NT2/D1 (cell line): ENCODE measurements around the gene KIAA1549.

Source experiments
- DNase-seq: peaks from one replicate; pipeline ENCODE4 v3.0.0-alpha.2; 2011; ENCODE audit warnings: low read depth, low spot score
- H3K27me3 ChIP-seq: 2 replicates; pipeline ENCODE4 v1.6.0; 2011; ENCODE audit warnings: mild to moderate bottlenecking; ENCODE audit not compliant: insufficient read length, insufficient read depth
- H3K36me3 ChIP-seq: 2 replicates; pipeline ENCODE4 v1.6.1; 2011; ENCODE audit warnings: mild to moderate bottlenecking, low read length, mixed read lengths; ENCODE audit not compliant: insufficient read depth, insufficient read length
- H3K4me1 ChIP-seq: 2 replicates; pipeline ENCODE4 v1.5.1; 2011; ENCODE audit not compliant: insufficient read depth, insufficient read length
- H3K4me3 ChIP-seq: 2 replicates; pipeline ENCODE4 v1.5.1; 2011; ENCODE audit warnings: low read depth; ENCODE audit not compliant: insufficient read length
- H3K9ac ChIP-seq: 2 replicates; pipeline ENCODE4 v1.6.0; 2011; ENCODE audit warnings: low read depth; ENCODE audit not compliant: insufficient read length
- H3K9me3 ChIP-seq: 2 replicates; pipeline ENCODE4 v1.5.1; 2011; ENCODE audit warnings: mild to moderate bottlenecking, low read length; ENCODE audit not compliant: insufficient read depth
- SUZ12 ChIP-seq: IDR thresholded peaks from 2 replicates; pipeline ENCODE4 v1.6.1; 2011; ENCODE audit not compliant: insufficient read length, insufficient read depth; ENCODE audit errors: extremely low read depth
- YY1 ChIP-seq: IDR thresholded peaks from 2 replicates; pipeline ENCODE4 v1.6.1; 2011; ENCODE audit not compliant: insufficient read length, insufficient read depth
- ZNF274 ChIP-seq: IDR thresholded peaks from 2 replicates; pipeline ENCODE4 v1.6.1; 2011; ENCODE audit warnings: mild to moderate bottlenecking, low read depth, low read length

Gene KIAA1549

GRCh38 chr7:138834583-138834982 is 146.6 kb downstream of the KIAA1549 start:
- no peaks in the 10 kb centered on the region for H3K9me3 ChIP-seq
- peaks cover 17% of the 10 kb centered on the region for H3K36me3 ChIP-seq
- no peak overlapping the region for H3K9ac ChIP-seq
- H3K4me1 ChIP-seq, result no peaks in the 10 kb centered on the region
- no peak overlapping the region for H3K4me3 ChIP-seq
- no peak for DNase-seq
- no peak for TF ChIP-seq YY1
- no peaks in the 10 kb centered on the region for H3K27me3 ChIP-seq

- peaks cover 17% of the 10 kb centered on the region for H3K36me3 ChIP-seq
- no peak for DNase-seq
- H3K4me3 ChIP-seq, result no peak overlapping the region
- no peaks in the 10 kb centered on the region for H3K9me3 ChIP-seq
- TF ChIP-seq YY1 (no peak), ZNF274 (no peak)
- no peaks in the 10 kb centered on the region for H3K27me3 ChIP-seq
- no peaks in the 10 kb centered on the region for H3K4me1 ChIP-seq
- H3K9ac ChIP-seq, result no peak overlapping the region
Observed at GRCh38 chr7:138833596-138833995, 147.6 kb downstream of the KIAA1549 start.

- DNase-seq, result no peak
- H3K4me1 ChIP-seq, result no peaks in the 10 kb centered on the region
- no peaks in the 10 kb centered on the region for H3K9me3 ChIP-seq
- no peak overlapping the region for H3K4me3 ChIP-seq
- no peaks in the 10 kb centered on the region for H3K27me3 ChIP-seq
- H3K9ac ChIP-seq, result no peak overlapping the region
- TF ChIP-seq SUZ12 (no peak), ZNF274 (no peak), YY1 (no peak)
- H3K36me3 ChIP-seq, result peaks cover 13% of the 10 kb centered on the region
Observed at GRCh38 chr7:138832966-138833365, 148.2 kb downstream of the KIAA1549 start.

GRCh38 chr7:138829335-138829734 is 151.9 kb downstream of the KIAA1549 start:
- Histone ChIP-seq H3K9me3 (no peaks in the 10 kb centered on the region), H3K4me1 (no peaks in the 10 kb centered on the region), H3K36me3 (no peaks in the 10 kb centered on the region), H3K4me3 (no peak overlapping the region), H3K27me3 (no peaks in the 10 kb centered on the region), H3K9ac (no peak overlapping the region)
- TF ChIP-seq YY1, result no peak
- no peak for TF ChIP-seq SUZ12
- no peak for TF ChIP-seq ZNF274
- no peak for DNase-seq

- Histone ChIP-seq H3K4me1 (no peaks in the 10 kb centered on the region), H3K9ac (no peak overlapping the region), H3K27me3 (no peaks in the 10 kb centered on the region), H3K36me3 (no peaks in the 10 kb centered on the region), H3K4me3 (no peak overlapping the region), H3K9me3 (no peaks in the 10 kb centered on the region)
- TF ChIP-seq ZNF274 (no peak), SUZ12 (no peak), YY1 (no peak)
- no peak for DNase-seq
Observed at GRCh38 chr7:138828302-138828701, 152.9 kb downstream of the KIAA1549 start.

GRCh38 chr7:138825049-138825721 is 156.0 kb downstream of the KIAA1549 start:
- Histone ChIP-seq H3K9me3 (no peaks in the 10 kb centered on the region), H3K9ac (no peak overlapping the region), H3K4me3 (no peak overlapping the region), H3K4me1 (peaks cover 2% of the 10 kb centered on the region), H3K27me3 (no peaks in the 10 kb centered on the region), H3K36me3 (no peaks in the 10 kb centered on the region)
- DNase-seq, result no peak
- TF ChIP-seq YY1 (no peak), ZNF274 (no peak), SUZ12 (no peak)

GRCh38 chr7:138822867-138823535 is 158.2 kb downstream of the KIAA1549 start:
- no peaks in the 10 kb centered on the region for H3K27me3 ChIP-seq
- DNase-seq, result no peak
- H3K9ac ChIP-seq, result no peak overlapping the region
- H3K9me3 ChIP-seq, result no peaks in the 10 kb centered on the region
- TF ChIP-seq ZNF274, result no peak
- no peak for TF ChIP-seq YY1
- no peak for TF ChIP-seq SUZ12
- peaks cover 2% of the 10 kb centered on the region for H3K4me1 ChIP-seq
- no peak overlapping the region for H3K4me3 ChIP-seq
- H3K36me3 ChIP-seq, result no peaks in the 10 kb centered on the region
